ENCODE results near the gene SFMBT2.

DNA sequence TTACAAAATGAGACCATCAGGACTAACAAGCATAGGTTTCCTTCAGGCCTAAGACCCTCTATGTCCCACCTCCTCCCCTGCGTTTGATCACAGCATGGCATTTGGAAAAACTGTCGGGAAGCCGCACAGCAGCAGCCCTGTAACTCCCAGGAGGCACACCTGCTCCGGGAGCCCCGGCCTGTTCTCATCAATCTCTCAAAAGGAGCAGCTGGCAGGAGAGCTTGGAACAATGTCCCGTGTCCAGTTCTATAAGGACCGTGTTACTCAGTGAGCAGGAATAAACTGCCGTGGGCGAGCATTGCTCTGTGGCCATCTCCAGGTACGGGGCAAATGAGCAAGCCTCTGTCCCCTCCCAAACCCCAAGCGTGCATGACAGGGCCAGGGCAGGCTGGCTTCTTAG lies 236.9 kb downstream of the SFMBT2 start:
- TF ChIP-seq CTCF (IDR thresholded peaks at IDR 0.05) (no peak), OVOL2 (CRISPR knock-in tag; IDR thresholded peaks at IDR 0.05; ENCODE audit: borderline replicate concordance) (no peak), CREM (CRISPR knock-in tag; IDR thresholded peaks at IDR 0.05) (no peak)
- TF ChIP-seq, protein P1, sequence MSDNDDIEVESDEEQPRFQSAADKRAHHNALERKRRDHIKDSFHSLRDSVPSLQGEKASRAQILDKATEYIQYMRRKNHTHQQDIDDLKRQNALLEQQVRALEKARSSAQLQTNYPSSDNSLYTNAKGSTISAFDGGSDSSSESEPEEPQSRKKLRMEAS (CRISPR knock-in tag; IDR thresholded peaks at IDR 0.05) = no peak
- TF ChIP-seq, protein P2, sequence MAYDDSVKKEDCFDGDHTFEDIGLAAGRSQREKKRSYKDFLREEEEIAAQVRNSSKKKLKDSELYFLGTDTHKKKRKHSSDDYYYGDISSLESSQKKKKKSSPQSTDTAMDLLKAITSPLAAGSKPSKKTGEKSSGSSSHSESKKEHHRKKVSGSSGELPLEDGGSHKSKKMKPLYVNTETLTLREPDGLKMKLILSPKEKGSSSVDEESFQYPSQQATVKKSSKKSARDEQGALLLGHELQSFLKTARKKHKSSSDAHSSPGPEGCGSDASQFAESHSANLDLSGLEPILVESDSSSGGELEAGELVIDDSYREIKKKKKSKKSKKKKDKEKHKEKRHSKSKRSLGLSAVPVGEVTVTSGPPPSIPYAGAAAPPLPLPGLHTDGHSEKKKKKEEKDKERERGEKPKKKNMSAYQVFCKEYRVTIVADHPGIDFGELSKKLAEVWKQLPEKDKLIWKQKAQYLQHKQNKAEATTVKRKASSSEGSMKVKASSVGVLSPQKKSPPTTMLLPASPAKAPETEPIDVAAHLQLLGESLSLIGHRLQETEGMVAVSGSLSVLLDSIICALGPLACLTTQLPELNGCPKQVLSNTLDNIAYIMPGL (CRISPR knock-in tag; IDR thresholded peaks at IDR 0.05) = no peak
